Mammary epithelial cell (primary cell): Measurements from ENCODE around the gene CCDC89.

Source experiments
- EZH2 ChIP-seq: IDR thresholded peaks from 2 replicates; pipeline ENCODE4 v1.6.1; 2012; ENCODE audit warnings: low read length, inconsistent platforms, borderline replicate concordance
- TF ChIP-seq, protein P1 (sequence below), 2 donors: IDR thresholded peaks in 1 of 2; conservative IDR thresholded peaks in 1 of 2; 2 replicates each; pipeline ENCODE4 v1.5.1; 2011 to 2012; ENCODE audit warnings: inconsistent platforms in 2 of 2, low read length in 2 of 2, mild to moderate bottlenecking in 2 of 2, control low read depth in 1 of 2, low read depth in 1 of 2; ENCODE audit not compliant: insufficient read depth in 1 of 2; ENCODE audit errors: extremely low read depth in 1 of 2

DNA sequence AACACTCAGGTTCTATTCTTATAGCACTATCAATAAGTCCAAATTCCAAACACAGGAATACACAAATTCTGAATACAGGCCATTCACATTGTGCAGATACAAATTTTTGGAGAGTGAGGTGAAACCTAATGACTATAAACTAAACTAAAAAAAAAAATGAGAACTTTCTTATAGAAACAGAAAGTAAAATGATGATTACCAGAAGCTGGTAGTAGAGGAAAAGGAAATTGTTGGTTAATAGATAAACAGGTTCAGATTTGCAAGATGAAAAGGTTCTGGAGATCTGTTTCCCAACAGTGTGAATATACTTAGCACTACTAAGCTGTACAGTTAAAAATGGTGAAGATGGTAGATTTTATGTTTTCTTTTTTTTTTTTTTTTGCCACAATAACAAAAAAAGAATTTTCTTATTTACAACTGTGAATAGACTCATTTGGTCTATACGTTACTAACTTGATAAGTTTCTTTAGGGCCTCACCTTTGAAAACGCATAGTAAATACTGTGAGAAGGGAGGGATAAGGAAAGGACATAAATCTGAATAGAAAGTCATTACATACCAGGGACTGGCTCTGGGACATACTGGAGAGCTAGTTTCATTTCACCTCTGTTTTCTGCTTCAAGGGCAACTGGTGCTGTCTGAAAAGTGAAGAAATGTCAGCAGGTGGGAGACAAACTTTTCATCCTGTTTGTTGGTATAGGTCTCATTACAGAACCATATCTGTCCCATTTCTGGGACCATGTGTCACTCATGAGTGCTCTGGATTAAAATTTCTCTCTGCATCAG lies 14.2 kb upstream of the CCDC89 start:
- TF ChIP-seq, protein P1, sequence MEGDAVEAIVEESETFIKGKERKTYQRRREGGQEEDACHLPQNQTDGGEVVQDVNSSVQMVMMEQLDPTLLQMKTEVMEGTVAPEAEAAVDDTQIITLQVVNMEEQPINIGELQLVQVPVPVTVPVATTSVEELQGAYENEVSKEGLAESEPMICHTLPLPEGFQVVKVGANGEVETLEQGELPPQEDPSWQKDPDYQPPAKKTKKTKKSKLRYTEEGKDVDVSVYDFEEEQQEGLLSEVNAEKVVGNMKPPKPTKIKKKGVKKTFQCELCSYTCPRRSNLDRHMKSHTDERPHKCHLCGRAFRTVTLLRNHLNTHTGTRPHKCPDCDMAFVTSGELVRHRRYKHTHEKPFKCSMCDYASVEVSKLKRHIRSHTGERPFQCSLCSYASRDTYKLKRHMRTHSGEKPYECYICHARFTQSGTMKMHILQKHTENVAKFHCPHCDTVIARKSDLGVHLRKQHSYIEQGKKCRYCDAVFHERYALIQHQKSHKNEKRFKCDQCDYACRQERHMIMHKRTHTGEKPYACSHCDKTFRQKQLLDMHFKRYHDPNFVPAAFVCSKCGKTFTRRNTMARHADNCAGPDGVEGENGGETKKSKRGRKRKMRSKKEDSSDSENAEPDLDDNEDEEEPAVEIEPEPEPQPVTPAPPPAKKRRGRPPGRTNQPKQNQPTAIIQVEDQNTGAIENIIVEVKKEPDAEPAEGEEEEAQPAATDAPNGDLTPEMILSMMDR (conservative IDR thresholded peaks at IDR 0.05 in 1 of 2, IDR thresholded peaks at IDR 0.05 in 1 of 2; ENCODE audit: extremely low read depth in 1 of 2, insufficient read depth in 1 of 2, low read depth in 1 of 2, low read length in 2 of 2) = no peak
- no peak for TF ChIP-seq EZH2
